Body of pancreas (tissue), 4 donors: Measurements from ENCODE around the gene RANBP3L.

ENCODE experiments used
- POLR2A ChIP-seq, 3 donors: fragments of 450-650 bp; IDR thresholded peaks; one replicate each; pipeline ENCODE4 v1.6.1; 2016; ENCODE audit warnings: antibody characterized with exemption in 3 of 3, mild to moderate bottlenecking in 2 of 3
- TF ChIP-seq, protein P1 (sequence below), 7 experiments: fragments of 450-650 bp in 4 of 7; fragments of 200-600 bp in 3 of 7; sonication (generic) in 3 of 7; IDR thresholded peaks; one replicate each; pipeline ENCODE4 v1.5.1; 2016 to 2019; ENCODE audit warnings: antibody characterized with exemption in 7 of 7

- TF ChIP-seq POLR2A (IDR thresholded peaks at IDR 0.05), result no peak
- TF ChIP-seq, protein P1, sequence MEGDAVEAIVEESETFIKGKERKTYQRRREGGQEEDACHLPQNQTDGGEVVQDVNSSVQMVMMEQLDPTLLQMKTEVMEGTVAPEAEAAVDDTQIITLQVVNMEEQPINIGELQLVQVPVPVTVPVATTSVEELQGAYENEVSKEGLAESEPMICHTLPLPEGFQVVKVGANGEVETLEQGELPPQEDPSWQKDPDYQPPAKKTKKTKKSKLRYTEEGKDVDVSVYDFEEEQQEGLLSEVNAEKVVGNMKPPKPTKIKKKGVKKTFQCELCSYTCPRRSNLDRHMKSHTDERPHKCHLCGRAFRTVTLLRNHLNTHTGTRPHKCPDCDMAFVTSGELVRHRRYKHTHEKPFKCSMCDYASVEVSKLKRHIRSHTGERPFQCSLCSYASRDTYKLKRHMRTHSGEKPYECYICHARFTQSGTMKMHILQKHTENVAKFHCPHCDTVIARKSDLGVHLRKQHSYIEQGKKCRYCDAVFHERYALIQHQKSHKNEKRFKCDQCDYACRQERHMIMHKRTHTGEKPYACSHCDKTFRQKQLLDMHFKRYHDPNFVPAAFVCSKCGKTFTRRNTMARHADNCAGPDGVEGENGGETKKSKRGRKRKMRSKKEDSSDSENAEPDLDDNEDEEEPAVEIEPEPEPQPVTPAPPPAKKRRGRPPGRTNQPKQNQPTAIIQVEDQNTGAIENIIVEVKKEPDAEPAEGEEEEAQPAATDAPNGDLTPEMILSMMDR (IDR thresholded peaks at IDR 0.05), result no peak
Observed at GRCh38 chr5:36277521-36278176, 24.1 kb downstream of the RANBP3L start.
